Gastrocnemius medialis (tissue), 4 donors: Measurements from ENCODE around the gene NEO1. TPM values are rescaled to one million over a fixed set of nuclear protein-coding genes. Genes with fewer than 3 reads are reported as not detected.

Experiments
- ATAC-seq, 2 donors: fragments of 150-250 bp; one replicate each; pipeline ENCODE4 v1.9.1; 2016
- DNase-seq, 2 donors: peaks; one replicate each; pipeline ENCODE4 v3.0.0-alpha.2; 2019
- H3K27ac ChIP-seq, 4 donors: fragments of 200-600 bp; sonication (generic); 1 replicate in 1 of 4; 2 replicates in 3 of 4; pipeline ENCODE4 v1.5.1; 2016 to 2018; ENCODE audit warnings: mild to moderate bottlenecking in 2 of 4, moderate library complexity in 1 of 4
- H3K27me3 ChIP-seq, 3 donors: fragments of 200-600 bp; sonication (generic) in 2 of 3; 1 replicate in 1 of 3; 2 replicates in 2 of 3; pipeline versions ENCODE4 v1.5.1 to v1.6.0; 2016 to 2019; ENCODE audit warnings: mild to moderate bottlenecking in 1 of 3, moderate library complexity in 1 of 3
- H3K36me3 ChIP-seq, 2 donors: fragments of 200-600 bp; sonication (generic) in 1 of 2; one replicate each; pipeline ENCODE4 v1.5.1; 2017 to 2018
- H3K4me1 ChIP-seq, 2 donors: fragments of 200-600 bp; sonication (generic) in 1 of 2; one replicate each; pipeline ENCODE4 v1.5.1; 2016 to 2017; ENCODE audit warnings: mild to moderate bottlenecking in 2 of 2
- H3K4me3 ChIP-seq, 4 donors: fragments of 200-600 bp; sonication (generic) in 3 of 4; 1 replicate in 1 of 4; 2 replicates in 3 of 4; pipeline ENCODE4 v1.5.1; 2016 to 2019; ENCODE audit warnings: mild to moderate bottlenecking in 2 of 4
- H3K9me3 ChIP-seq, 3 donors: fragments of 200-600 bp; sonication (generic) in 2 of 3; 1 replicate in 1 of 3; 2 replicates in 2 of 3; pipeline ENCODE4 v1.5.1; 2016 to 2019
- POLR2A ChIP-seq, 2 donors: fragments of 450-650 bp; IDR thresholded peaks; one replicate each; pipeline ENCODE4 v1.6.1; 2017; ENCODE audit warnings: antibody characterized with exemption in 2 of 2, mild to moderate bottlenecking in 2 of 2, moderate library complexity in 2 of 2
- in situ Hi-C, 4 donors: fragments of 200-750 bp; cut with MboI; loops; one replicate each; pipeline versions ENCODE4 v1.15.0 to v1.8.0; 2017; ENCODE audit warnings: low sequenced_read_pairs in 4 of 4
- intact Hi-C: fragments of 100-400 bp; cut with DNase I; formaldehyde crosslinking; loops from one replicate; pipeline ENCODE4 v1.15.1; 2023; ENCODE audit warnings: low total_unique reads
- total RNA-seq, 4 donors: library from RNA; depleted of rRNA; stranded (reverse); fragments of >200 nt; gene quantifications; one replicate each; pipeline versions ENCODE4 v1.1.0 to v1.2.3, GENCODE V29; 2016
- TF ChIP-seq, protein P1 (sequence below), 5 experiments: fragments of 450-650 bp in 3 of 5; fragments of 200-600 bp in 2 of 5; sonication (generic) in 2 of 5; IDR thresholded peaks in 4 of 5; conservative IDR thresholded peaks in 1 of 5; 1 replicate in 4 of 5; 2 replicates in 1 of 5; pipeline ENCODE4 v1.5.1; 2016 to 2019; ENCODE audit warnings: antibody characterized with exemption in 5 of 5, mild to moderate bottlenecking in 3 of 5, moderate library complexity in 3 of 5

Gene NEO1
- total RNA-seq, 4 donors from 2014 or later = 13.8 to 32.0 (median 20.3) TPM

DNA sequence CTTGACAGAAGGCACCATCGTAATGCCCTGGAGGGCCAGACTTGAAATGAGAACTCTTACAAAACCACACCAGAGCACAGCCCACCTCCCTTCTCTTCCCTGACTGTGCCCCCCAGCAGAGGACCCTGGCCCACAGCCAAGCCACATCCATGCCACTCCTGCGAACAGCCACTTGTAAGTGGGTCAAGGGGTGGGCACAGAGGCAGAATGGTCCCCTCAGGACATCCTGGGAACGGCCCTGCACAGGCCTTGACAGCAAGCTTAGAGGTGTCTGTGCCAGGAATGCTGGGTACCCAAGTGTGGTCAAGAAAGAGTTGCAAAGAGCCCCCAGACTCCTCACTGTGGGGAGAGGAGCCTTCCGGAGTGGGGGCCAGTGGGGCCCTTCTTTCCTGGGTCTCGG lies 283.2 kb downstream of the NEO1 start:
- H3K27me3 ChIP-seq = no peaks in the 10 kb centered on the region
- H3K4me1 ChIP-seq = no peaks in the 10 kb centered on the region
- H3K36me3 ChIP-seq = no peaks in the 10 kb centered on the region
- H3K4me3 ChIP-seq = no peak overlapping the region
- intact Hi-C loops (no loop called here), in situ Hi-C loops (no loop called here)
- TF ChIP-seq, protein P1, sequence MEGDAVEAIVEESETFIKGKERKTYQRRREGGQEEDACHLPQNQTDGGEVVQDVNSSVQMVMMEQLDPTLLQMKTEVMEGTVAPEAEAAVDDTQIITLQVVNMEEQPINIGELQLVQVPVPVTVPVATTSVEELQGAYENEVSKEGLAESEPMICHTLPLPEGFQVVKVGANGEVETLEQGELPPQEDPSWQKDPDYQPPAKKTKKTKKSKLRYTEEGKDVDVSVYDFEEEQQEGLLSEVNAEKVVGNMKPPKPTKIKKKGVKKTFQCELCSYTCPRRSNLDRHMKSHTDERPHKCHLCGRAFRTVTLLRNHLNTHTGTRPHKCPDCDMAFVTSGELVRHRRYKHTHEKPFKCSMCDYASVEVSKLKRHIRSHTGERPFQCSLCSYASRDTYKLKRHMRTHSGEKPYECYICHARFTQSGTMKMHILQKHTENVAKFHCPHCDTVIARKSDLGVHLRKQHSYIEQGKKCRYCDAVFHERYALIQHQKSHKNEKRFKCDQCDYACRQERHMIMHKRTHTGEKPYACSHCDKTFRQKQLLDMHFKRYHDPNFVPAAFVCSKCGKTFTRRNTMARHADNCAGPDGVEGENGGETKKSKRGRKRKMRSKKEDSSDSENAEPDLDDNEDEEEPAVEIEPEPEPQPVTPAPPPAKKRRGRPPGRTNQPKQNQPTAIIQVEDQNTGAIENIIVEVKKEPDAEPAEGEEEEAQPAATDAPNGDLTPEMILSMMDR (IDR thresholded peaks at IDR 0.05 in 4 of 5, conservative IDR thresholded peaks at IDR 0.05 in 1 of 5) = no peak
- no peak for TF ChIP-seq POLR2A (IDR thresholded peaks at IDR 0.05)
- no peak overlapping the region for H3K27ac ChIP-seq
- no peaks in the 10 kb centered on the region for H3K9me3 ChIP-seq
- ATAC-seq (no peak), DNase-seq (no peak)

DNA sequence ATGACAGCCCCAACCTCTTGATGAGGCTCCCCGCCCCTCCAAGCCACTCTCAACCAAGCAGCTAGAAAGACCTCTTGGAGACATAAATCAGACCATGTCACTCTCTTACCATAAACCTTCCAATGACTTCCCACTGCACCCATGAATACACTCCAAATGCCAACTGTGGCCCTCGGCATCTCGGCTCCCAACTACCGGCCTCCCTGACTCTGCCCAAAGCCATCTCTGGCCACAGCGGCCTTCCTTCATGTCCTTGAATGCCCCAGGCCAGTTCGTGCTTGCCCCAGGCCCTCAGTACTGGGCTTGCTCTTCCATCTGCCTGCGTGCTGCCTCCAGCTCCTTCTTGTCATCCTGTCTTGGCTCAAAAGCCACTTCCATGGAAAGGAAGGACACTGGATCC lies 284.5 kb downstream of the NEO1 start:
- no peaks in the 10 kb centered on the region for H3K9me3 ChIP-seq
- DNase-seq = no peak
- no peak overlapping the region for H3K27ac ChIP-seq
- H3K4me3 ChIP-seq = no peak overlapping the region
- H3K4me1 ChIP-seq = no peaks in the 10 kb centered on the region
- intact Hi-C loops (no loop called here), in situ Hi-C loops (no loop called here)
- no peak for TF ChIP-seq POLR2A (IDR thresholded peaks at IDR 0.05)
- TF ChIP-seq, protein P1 (IDR thresholded peaks at IDR 0.05 in 4 of 5, conservative IDR thresholded peaks at IDR 0.05 in 1 of 5) = no peak
- H3K36me3 ChIP-seq = no peaks in the 10 kb centered on the region
- no peak for ATAC-seq
- H3K27me3 ChIP-seq = peaks cover 0 to 2% (median 0%) of the 10 kb centered on the region in 3 donors

DNA sequence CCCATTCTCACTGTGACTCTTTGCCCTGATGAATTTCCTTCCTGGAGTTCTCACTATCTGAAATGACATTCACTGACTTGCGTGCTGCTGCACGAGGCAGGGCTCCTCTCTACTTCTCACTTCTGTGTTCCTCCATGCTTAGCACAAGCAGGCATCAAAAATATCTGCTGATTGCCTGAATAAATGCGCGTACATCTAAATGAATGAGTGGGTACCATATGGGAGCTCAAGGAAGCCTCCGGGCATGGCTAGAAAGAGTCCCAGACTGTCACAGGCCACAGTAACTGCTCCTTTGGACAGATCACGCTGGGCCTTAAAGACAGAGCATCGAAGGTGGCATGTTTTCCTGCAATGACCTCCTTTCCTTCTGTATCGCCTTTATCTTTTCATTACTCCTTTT lies 284.9 kb downstream of the NEO1 start:
- Histone ChIP-seq H3K4me3 (no peak overlapping the region), H3K36me3 (no peaks in the 10 kb centered on the region), H3K9me3 (no peaks in the 10 kb centered on the region), H3K27me3 (peaks cover 0 to 2% (median 0%) of the 10 kb centered on the region in 3 donors), H3K27ac (no peak overlapping the region), H3K4me1 (no peaks in the 10 kb centered on the region)
- ATAC-seq (no peak), DNase-seq (no peak)
- intact Hi-C loops (no loop called here), in situ Hi-C loops (no loop called here)
- TF ChIP-seq, protein P1 (IDR thresholded peaks at IDR 0.05 in 4 of 5, conservative IDR thresholded peaks at IDR 0.05 in 1 of 5) = no peak
- no peak for TF ChIP-seq POLR2A (IDR thresholded peaks at IDR 0.05)

DNA sequence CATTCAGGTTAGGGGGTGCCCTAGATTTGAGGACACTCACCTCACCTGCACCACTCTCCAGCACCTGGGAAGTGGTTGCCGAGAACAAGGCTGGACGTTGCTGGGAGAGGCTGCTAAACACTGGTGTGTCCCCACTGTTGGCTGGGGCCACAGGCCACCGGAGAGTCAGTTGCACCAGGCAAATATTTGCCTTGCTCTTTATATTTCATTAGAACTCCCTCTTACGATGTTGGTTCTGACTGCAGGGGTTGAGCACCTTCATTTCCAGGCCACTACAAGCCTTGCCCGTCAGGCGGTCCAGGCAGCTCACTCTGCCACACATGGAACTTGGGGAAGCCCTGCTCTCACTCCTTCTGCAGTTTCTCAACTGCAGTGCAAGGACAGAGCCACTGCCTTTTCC lies 285.8 kb downstream of the NEO1 start:
- no peak for DNase-seq
- intact Hi-C loops = no loop called here
- ATAC-seq = no peak

More for the DNA sequence above, 285.8 kb downstream of the NEO1 start:
- Histone ChIP-seq H3K9me3 (no peaks in the 10 kb centered on the region), H3K27ac (no peak overlapping the region), H3K4me1 (no peaks in the 10 kb centered on the region), H3K27me3 (peaks cover 0 to 2% (median 0%) of the 10 kb centered on the region in 3 donors), H3K36me3 (no peaks in the 10 kb centered on the region), H3K4me3 (no peak overlapping the region)
- TF ChIP-seq POLR2A (IDR thresholded peaks at IDR 0.05) = no peak
- TF ChIP-seq, protein P1 (IDR thresholded peaks at IDR 0.05 in 4 of 5, conservative IDR thresholded peaks at IDR 0.05 in 1 of 5) = no peak
- in situ Hi-C loops = no loop called here
